Testis (tissue), 3 donors: ENCODE data around the gene CNIH1. TPM values are rescaled to one million over a fixed set of nuclear protein-coding genes. Genes with fewer than 3 reads are reported as not detected.
"Not testable (repeated sequence)": the region's sequence is repeated elsewhere in the genome, so short reads cannot be mapped to it uniquely, and the experiment has no call there.

Experiments used
- DNase-seq: peaks from one replicate; pipeline ENCODE4 v3.0.0-alpha.2; 2019
- H3K27ac ChIP-seq, 2 donors: fragments of 200-600 bp; sonication (generic); one replicate each; pipeline ENCODE4 v1.5.1; 2019
- H3K27me3 ChIP-seq: fragments of 200-600 bp; sonication (generic); one replicate; pipeline ENCODE4 v1.5.1; 2019
- H3K36me3 ChIP-seq: fragments of 200-600 bp; sonication (generic); one replicate; pipeline ENCODE4 v1.5.1; 2017; ENCODE audit warnings: low read depth; ENCODE audit errors: missing control alignments
- H3K4me1 ChIP-seq: fragments of 200-600 bp; sonication (generic); one replicate; pipeline ENCODE4 v1.5.1; 2019
- H3K4me3 ChIP-seq, 2 donors: fragments of 200-600 bp; sonication (generic); one replicate each; pipeline ENCODE4 v1.5.1; 2017 to 2019
- H3K9me3 ChIP-seq: fragments of 200-600 bp; sonication (generic); one replicate; pipeline ENCODE4 v1.5.1; 2017
- POLR2A ChIP-seq: fragments of 450-650 bp; IDR thresholded peaks from one replicate; pipeline ENCODE4 v1.6.1; 2017; ENCODE audit warnings: antibody characterized with exemption, mild to moderate bottlenecking, moderate library complexity
- WGBS, 2 donors: methylation state at CpG; one replicate each; pipeline ENCODE4 v1.1.5; 2018; 5-methylcytosine and 5-hydroxymethylcytosine counted together
- intact Hi-C: fragments of 100-400 bp; cut with DNase I; formaldehyde crosslinking; loops from one replicate; pipeline ENCODE4 v1.15.1; 2023; ENCODE audit warnings: low total_unique reads
- polyA plus RNA-seq: library from polyadenylated mRNA; stranded (reverse); fragments of 350-450 nt; fragmentation: Illumina TruSeq; extraction: RNeasy Lipid Tissue Mini Kit (QIAGEN cat#74804); gene quantifications from one replicate; pipeline ENCODE4 v1.2.3, GENCODE V29; 2014; ENCODE audit warnings: low read depth, low replicate concordance; ENCODE audit not compliant: insufficient read depth
- total RNA-seq, 2 donors: library from RNA; depleted of rRNA; stranded (reverse); fragments of >200 nt; gene quantifications; one replicate each; pipeline ENCODE4 v1.2.3, GENCODE V29; 2016
- TF ChIP-seq, protein P1 (sequence below), 3 experiments: fragments of 450-650 bp in 2 of 3; fragments of 200-600 bp in 1 of 3; sonication (generic) in 1 of 3; IDR thresholded peaks; one replicate each; pipeline ENCODE4 v1.5.1; 2016 to 2019; ENCODE audit warnings: antibody characterized with exemption in 3 of 3, mild to moderate bottlenecking in 2 of 3, moderate library complexity in 1 of 3

Gene CNIH1
- total and polyA plus RNA-seq, 3 donors from 2014 or later = 44.2 to 157 (median 121) TPM

DNA sequence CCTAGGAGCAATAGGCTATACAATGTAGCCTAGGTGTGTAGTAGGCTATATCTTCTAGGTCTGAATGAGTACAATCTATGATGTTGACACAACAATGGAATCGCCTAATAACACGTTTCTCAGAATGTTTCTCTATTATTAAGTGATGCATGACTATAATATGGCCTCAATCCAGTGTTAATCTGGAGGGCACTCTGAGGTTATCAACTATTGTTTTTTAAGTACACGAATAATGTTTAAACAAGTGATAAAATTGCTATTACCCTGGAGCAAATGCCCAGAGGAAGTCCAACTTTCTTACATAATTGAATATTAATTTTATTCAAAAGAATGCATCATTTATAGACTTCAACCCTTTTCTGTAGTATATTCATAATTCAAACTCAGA, 16.4 kb upstream of the CNIH1 start:
- H3K4me1 ChIP-seq = no peaks in the 10 kb centered on the region
- H3K4me3 ChIP-seq = no peak overlapping the region
- H3K36me3 ChIP-seq = no peaks in the 10 kb centered on the region
- DNase-seq = no peak
- H3K9me3 ChIP-seq = no peaks in the 10 kb centered on the region
- H3K27me3 ChIP-seq = no peaks in the 10 kb centered on the region
- TF ChIP-seq POLR2A = no peak
- TF ChIP-seq, protein P1, sequence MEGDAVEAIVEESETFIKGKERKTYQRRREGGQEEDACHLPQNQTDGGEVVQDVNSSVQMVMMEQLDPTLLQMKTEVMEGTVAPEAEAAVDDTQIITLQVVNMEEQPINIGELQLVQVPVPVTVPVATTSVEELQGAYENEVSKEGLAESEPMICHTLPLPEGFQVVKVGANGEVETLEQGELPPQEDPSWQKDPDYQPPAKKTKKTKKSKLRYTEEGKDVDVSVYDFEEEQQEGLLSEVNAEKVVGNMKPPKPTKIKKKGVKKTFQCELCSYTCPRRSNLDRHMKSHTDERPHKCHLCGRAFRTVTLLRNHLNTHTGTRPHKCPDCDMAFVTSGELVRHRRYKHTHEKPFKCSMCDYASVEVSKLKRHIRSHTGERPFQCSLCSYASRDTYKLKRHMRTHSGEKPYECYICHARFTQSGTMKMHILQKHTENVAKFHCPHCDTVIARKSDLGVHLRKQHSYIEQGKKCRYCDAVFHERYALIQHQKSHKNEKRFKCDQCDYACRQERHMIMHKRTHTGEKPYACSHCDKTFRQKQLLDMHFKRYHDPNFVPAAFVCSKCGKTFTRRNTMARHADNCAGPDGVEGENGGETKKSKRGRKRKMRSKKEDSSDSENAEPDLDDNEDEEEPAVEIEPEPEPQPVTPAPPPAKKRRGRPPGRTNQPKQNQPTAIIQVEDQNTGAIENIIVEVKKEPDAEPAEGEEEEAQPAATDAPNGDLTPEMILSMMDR (IDR thresholded peaks at IDR 0.05) = no peak
- no peak overlapping the region for H3K27ac ChIP-seq
- WGBS, 2 donors = 52 to 57% methylated on average over 3 of the region's 3 CpGs
- intact Hi-C loops = no loop called here

DNA sequence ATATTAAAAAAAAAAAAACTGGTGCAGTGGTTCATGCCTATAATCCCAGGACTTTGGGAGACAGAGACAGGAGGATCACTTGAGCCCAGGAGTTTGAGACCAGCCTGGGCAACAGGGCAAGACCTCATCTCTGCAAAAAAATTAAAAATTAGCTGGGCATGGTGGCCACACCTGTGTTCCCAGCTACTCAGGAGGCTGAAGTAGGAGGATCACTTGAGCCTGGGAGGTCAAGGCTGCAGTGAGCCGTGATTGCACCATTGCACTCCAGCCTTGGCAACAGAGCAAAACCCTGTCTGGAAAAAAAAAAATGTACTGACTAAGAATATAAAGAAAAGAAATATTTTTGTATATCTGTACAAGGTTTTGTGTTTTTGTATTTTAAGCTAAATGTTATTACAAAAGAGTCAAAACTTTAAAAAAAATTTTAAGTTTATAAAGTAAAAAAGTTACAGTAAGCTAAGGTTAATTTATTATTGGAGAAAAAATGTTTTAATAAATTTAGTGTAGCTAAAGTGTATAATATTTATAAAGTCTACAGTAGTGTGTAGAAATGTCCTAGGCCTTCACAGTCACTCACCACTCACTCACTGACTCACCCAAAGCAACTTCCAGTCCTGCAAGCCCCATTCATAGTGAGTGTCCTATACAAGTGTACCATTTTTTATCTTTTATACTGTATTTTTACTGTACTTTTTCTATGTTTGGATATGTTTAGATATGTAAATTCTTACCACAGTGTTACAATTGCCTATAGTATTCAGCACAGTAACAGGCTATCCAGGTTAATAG, 15.8 kb upstream of the CNIH1 start:
- H3K27ac ChIP-seq, H3K4me3 ChIP-seq, DNase-seq, H3K9me3 ChIP-seq, H3K4me1 ChIP-seq, H3K27me3 ChIP-seq, H3K36me3 ChIP-seq, intact Hi-C loops: not testable (repeated sequence)
- WGBS, 2 donors = 45 to 68% methylated on average over 1 of the region's 1 CpG

DNA sequence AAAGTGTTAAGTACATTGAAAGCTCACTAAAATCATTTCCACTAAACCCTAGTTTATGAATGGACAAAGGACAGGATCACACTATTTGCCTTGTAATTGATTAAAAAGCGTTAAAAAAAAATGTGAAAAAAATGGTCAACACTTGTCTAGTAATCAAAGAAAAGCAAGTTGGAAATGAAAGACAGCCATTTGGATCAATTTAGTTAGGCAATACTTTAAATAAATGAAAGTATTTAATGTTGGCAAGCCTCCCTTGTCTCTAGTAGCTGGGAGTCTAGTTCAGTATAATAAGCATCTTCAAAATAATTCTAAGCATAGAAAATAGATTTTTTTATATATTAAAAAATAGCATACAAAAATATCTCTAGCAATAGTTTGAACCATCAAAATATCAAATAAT, 14.2 kb upstream of the CNIH1 start:
- Histone ChIP-seq H3K27ac (no peak overlapping the region), H3K4me1 (no peaks in the 10 kb centered on the region), H3K9me3 (no peaks in the 10 kb centered on the region), H3K36me3 (no peaks in the 10 kb centered on the region), H3K27me3 (no peaks in the 10 kb centered on the region), H3K4me3 (no peak overlapping the region)
- no peak for DNase-seq
- intact Hi-C loops = no loop called here
- TF ChIP-seq POLR2A = no peak
- TF ChIP-seq, protein P1 (IDR thresholded peaks at IDR 0.05) = no peak
- 78 to 88% methylated on average over 1 of the region's 1 CpG for WGBS, 2 donors

DNA sequence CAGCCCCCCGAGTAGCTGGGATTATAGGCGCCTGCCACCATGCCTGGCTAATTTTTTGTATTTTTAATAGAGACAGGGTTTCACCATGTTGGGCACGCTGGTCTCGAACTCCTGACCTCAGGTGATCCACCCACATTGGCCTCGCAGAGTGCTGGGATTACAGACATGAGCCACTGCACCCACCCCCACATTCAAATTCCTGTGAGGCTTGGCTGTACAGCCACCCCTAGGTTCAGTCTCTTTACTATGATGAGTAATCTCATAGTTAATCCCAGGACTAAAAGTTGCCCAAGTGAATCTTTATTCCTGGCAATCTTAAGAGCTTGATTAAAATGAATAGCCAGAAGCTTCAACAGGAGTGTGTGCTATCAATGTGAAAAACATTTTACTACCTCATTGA, 12.8 kb upstream of the CNIH1 start:
- H3K27ac ChIP-seq, H3K27me3 ChIP-seq, H3K9me3 ChIP-seq, intact Hi-C loops, H3K4me3 ChIP-seq, H3K36me3 ChIP-seq, H3K4me1 ChIP-seq, DNase-seq: not testable (repeated sequence)
- WGBS, 2 donors = 87 to 92% methylated on average over 5 of the region's 5 CpGs

DNA sequence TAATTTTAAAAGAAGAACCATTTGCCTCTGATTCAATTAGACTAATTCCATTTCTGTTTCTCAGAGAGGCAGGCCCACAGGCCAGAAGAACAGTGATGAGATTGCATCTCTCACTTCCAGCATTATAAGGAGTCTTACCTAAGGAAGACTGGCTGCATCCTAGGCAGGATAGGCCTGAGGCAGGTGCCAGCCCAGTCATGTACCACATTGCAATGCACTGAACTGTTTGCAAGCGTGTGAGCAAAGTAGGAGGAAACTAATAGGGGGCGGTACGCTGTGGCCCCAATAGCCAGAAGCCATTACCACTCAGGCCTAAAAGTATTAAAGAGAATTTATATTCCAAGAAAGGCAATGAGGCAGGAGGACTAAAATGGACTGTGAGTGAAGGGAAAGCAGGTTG, 12.1 kb upstream of the CNIH1 start:
- Histone ChIP-seq H3K9me3 (no peaks in the 10 kb centered on the region), H3K4me3 (no peak overlapping the region), H3K36me3 (no peaks in the 10 kb centered on the region), H3K27ac (no peak overlapping the region), H3K4me1 (no peaks in the 10 kb centered on the region), H3K27me3 (no peaks in the 10 kb centered on the region)
- TF ChIP-seq POLR2A = no peak
- TF ChIP-seq, protein P1 (IDR thresholded peaks at IDR 0.05) = no peak
- WGBS, 2 donors = 75 to 90% methylated on average over 3 of the region's 3 CpGs
- intact Hi-C loops = no loop called here
- no peak for DNase-seq

DNA sequence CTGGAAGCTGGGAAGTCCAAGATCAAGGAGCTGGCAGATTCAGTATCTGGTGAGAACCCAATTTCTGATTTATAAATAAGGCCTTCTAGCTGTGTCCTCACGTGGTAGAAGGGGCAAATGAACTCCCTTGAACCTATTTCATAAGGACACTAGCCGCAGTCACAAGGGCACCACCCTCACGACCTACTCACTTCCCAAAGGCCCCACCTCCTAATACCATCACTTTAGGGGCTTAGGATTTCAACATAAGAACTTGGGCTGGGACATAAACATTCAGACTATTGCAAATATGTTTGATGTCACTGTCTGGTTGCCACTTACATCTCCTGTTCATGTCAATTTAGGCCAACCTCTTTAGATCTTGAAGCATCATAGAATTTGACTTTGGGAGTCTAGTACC, 10.8 kb upstream of the CNIH1 start:
- TF ChIP-seq, protein P1 (IDR thresholded peaks at IDR 0.05) = no peak
- TF ChIP-seq POLR2A = no peak
- intact Hi-C loops = no loop called here
- no peaks in the 10 kb centered on the region for H3K36me3 ChIP-seq
- H3K27me3 ChIP-seq = no peaks in the 10 kb centered on the region
- no peaks in the 10 kb centered on the region for H3K4me1 ChIP-seq
- H3K9me3 ChIP-seq = no peaks in the 10 kb centered on the region
- DNase-seq = no peak
- no peak overlapping the region for H3K27ac ChIP-seq
- no peak overlapping the region for H3K4me3 ChIP-seq
- WGBS, 2 donors = 63 to 78% methylated on average over 3 of the region's 3 CpGs
